ENCODE results near the gene ARHGAP32. TPM values are rescaled to one million over a fixed set of nuclear protein-coding genes. Genes with fewer than 3 reads are reported as not detected.

Gene ARHGAP32
- total RNA-seq, 1 experiment from 2014 or later = 22.0 TPM

DNA sequence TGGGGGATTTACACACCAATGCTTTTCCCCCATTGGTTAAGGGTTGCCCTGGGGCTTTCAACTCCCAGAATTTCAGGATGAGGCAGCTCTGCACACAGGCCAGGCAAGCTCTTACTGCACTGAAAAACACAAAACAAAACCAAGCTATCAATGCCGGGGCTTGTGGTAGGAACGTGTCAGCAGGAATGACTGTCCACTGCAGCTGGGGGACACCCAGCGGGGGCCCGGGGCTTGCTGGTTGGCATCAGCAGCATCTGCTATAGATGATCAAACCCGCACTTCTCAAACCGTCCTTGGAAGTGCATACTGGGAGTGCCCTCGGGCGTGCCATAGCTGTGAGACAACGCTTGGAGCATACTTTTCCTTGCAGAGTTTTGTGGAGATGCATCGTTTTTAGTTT lies 257.2 kb downstream of the ARHGAP32 start:
- Histone ChIP-seq H2AFZ (ENCODE audit: low read length) (no peak overlapping the region), H4K20me1 (ENCODE audit: control insufficient read depth, insufficient read depth, insufficient read length) (no peaks in the 10 kb centered on the region), H3K79me2 (ENCODE audit: insufficient read depth, low read length) (no peaks in the 10 kb centered on the region), H2BK5ac (ENCODE audit: insufficient read length, low read length) (no peak overlapping the region), H2BK120ac (ENCODE audit: low read depth, low read length, poor library complexity, severe bottlenecking) (no peak overlapping the region), H3K23me2 (ENCODE audit: insufficient read length, low read depth, low read length, poor library complexity, severe bottlenecking) (no peaks in the 10 kb centered on the region), H2AK5ac (ENCODE audit: insufficient read length, low read length) (no peak overlapping the region), H3K9ac (ENCODE audit: extremely low read depth, insufficient read length, low read length) (no peak overlapping the region), H3K56ac (ENCODE audit: insufficient read length, low read depth, low read length) (no peak overlapping the region), H2BK12ac (ENCODE audit: insufficient read length, low read depth, low read length) (no peak overlapping the region), H2BK15ac (ENCODE audit: low read depth, low read length) (no peak overlapping the region), H3K18ac (ENCODE audit: insufficient read length, low read depth, low read length) (no peak overlapping the region), H3K4me1 (ENCODE audit: insufficient read depth, low read length) (no peaks in the 10 kb centered on the region; the same call in 1 of the 2 replicates), H3K27ac (ENCODE audit: insufficient read length, low read depth, low read length) (no peak overlapping the region), H3K27me3 (ENCODE audit: insufficient read depth, low read length) (peaks cover under 1% of the 10 kb centered on the region; the same call in 1 of the 2 replicates), H3K4ac (ENCODE audit: low read depth, low read length) (no peak overlapping the region), H3K9me3 (ENCODE audit: control insufficient read depth, low read depth, low read length) (no peaks in the 10 kb centered on the region), H2BK20ac (ENCODE audit: low read depth, low read length, poor library complexity, severe bottlenecking) (no peak overlapping the region), H3K14ac (ENCODE audit: insufficient read depth, low read length) (no peak overlapping the region), H3T11ph (ENCODE audit: low read length) (no peak overlapping the region), H4K91ac (ENCODE audit: insufficient read length, low read depth, low read length) (no peak overlapping the region), H3K4me2 (ENCODE audit: insufficient read depth, insufficient read length, low read length) (no peak overlapping the region), H4K8ac (replicated peaks; ENCODE audit: insufficient read length, low read depth, low read length) (no peak overlapping the region), H3K79me1 (ENCODE audit: insufficient read depth, low read depth, low read length, poor library complexity, severe bottlenecking) (no peaks in the 10 kb centered on the region), H4K5ac (ENCODE audit: insufficient read length, low read depth, low read length) (no peak overlapping the region), H3K23ac (ENCODE audit: insufficient read length, low read depth, low read length) (no peak overlapping the region)
- Mint-ChIP-seq H3K4me1 (peaks cover 21 to 30% of the 10 kb centered on the region in 2 experiments), H3K27me3 (ENCODE audit: low read depth) (peaks cover 54% of the 10 kb centered on the region), H3K36me3 (ENCODE audit: insufficient read depth in 1 of 3, low read depth in 3 of 3) (0 out of 7 replicates have a peak, but pooled peaks cover 0 to 3% (median 0%) of the 10 kb centered on the region in 3 experiments), H3K27ac (no peak overlapping the region), H3K4me3 (no peak overlapping the region), H3K9me3 (peaks cover 0 to 3% of the 10 kb centered on the region in 2 experiments; a peak in 2 of 5 replicates)
- WGBS (ENCODE audit: extremely low coverage, insufficient read length, low lambda C conversion rate) = no CpG with 5 or more reads among the region's 10 CpGs
- DNase-seq = no peak
- TF ChIP-seq CTCF (conservative IDR thresholded peaks at IDR 0.05) = no peak
